Astrocyte (in vitro differentiated cells and primary cell): Measurements from ENCODE around the gene SARS2. TPM values are rescaled to one million over a fixed set of nuclear protein-coding genes. Genes with fewer than 3 reads are reported as not detected.

Experiments used
- DNase-seq: peaks from one replicate; pipeline ENCODE4 v3.0.0-alpha.2; 2010; ENCODE audit warnings: low read depth
- FAIRE-seq: peaks from 2 replicates; lab custom pipeline; 2011; peaks lifted over from hg19 to GRCh38; lab: Jason Lieb, UNC
- H2AFZ ChIP-seq: 2 replicates; pipeline ENCODE4 v1.6.0; 2012; ENCODE audit warnings: low read depth, low read length, inconsistent platforms
- H3K27ac ChIP-seq: 2 replicates; pipeline ENCODE4 v1.5.1; 2011; ENCODE audit warnings: low read depth, low read length, inconsistent platforms
- H3K27me3 ChIP-seq: 2 replicates; pipeline ENCODE4 v1.6.0; 2011; ENCODE audit warnings: low read length, inconsistent platforms; ENCODE audit not compliant: insufficient read depth
- H3K36me3 ChIP-seq: 2 replicates; pipeline ENCODE4 v1.5.1; 2011; ENCODE audit warnings: low read length, inconsistent platforms; ENCODE audit not compliant: insufficient read depth
- H3K4me1 ChIP-seq: 2 replicates; pipeline ENCODE4 v1.5.1; 2011; ENCODE audit warnings: low read length, inconsistent platforms; ENCODE audit not compliant: insufficient read depth
- H3K4me2 ChIP-seq: 2 replicates; pipeline ENCODE4 v1.6.0; 2012; ENCODE audit warnings: low read length, inconsistent platforms
- H3K4me3 ChIP-seq: 2 replicates; pipeline ENCODE4 v1.5.1; 2011; ENCODE audit warnings: low read depth, mild to moderate bottlenecking, low read length, inconsistent platforms; ENCODE audit not compliant: insufficient read depth
- H3K79me2 ChIP-seq: 2 replicates; pipeline ENCODE4 v1.6.0; 2012; ENCODE audit warnings: mild to moderate bottlenecking, low read length, inconsistent platforms; ENCODE audit not compliant: insufficient read depth
- H3K9ac ChIP-seq: 2 replicates; pipeline ENCODE4 v1.6.0; 2012; ENCODE audit warnings: mild to moderate bottlenecking, low read length, inconsistent platforms
- H3K9me3 ChIP-seq: 2 replicates; pipeline ENCODE4 v1.5.1; 2012; ENCODE audit warnings: low read depth, mild to moderate bottlenecking, low read length, inconsistent platforms; ENCODE audit not compliant: insufficient read depth
- H4K20me1 ChIP-seq: 2 replicates; pipeline ENCODE4 v1.6.0; 2012; ENCODE audit warnings: low read length, inconsistent platforms; ENCODE audit not compliant: insufficient read depth
- H3K27ac Mint-ChIP-seq: one replicate; pipeline ENCODE4 v1.8.0; 2021; ENCODE audit warnings: mild to moderate bottlenecking, mixed read lengths; ENCODE audit not compliant: unreplicated experiment
- H3K27me3 Mint-ChIP-seq: one replicate; pipeline ENCODE4 v1.8.0; 2021; ENCODE audit warnings: low read depth, mixed read lengths; ENCODE audit not compliant: unreplicated experiment
- H3K36me3 Mint-ChIP-seq: one replicate; pipeline ENCODE4 v1.8.0; 2021; ENCODE audit warnings: low read depth, mixed read lengths; ENCODE audit not compliant: unreplicated experiment
- H3K4me1 Mint-ChIP-seq: one replicate; pipeline ENCODE4 v1.8.0; 2021; ENCODE audit warnings: low read depth, mixed read lengths; ENCODE audit not compliant: unreplicated experiment
- H3K4me3 Mint-ChIP-seq: one replicate; pipeline ENCODE4 v1.8.0; 2021; ENCODE audit warnings: mild to moderate bottlenecking, moderate library complexity, mixed read lengths; ENCODE audit not compliant: unreplicated experiment
- H3K9me3 Mint-ChIP-seq: one replicate; pipeline ENCODE4 v1.8.0; 2021; ENCODE audit warnings: mild to moderate bottlenecking, mixed read lengths; ENCODE audit not compliant: unreplicated experiment
- EZH2 ChIP-seq: IDR thresholded peaks from 2 replicates; pipeline ENCODE4 v1.6.1; 2012; ENCODE audit warnings: mild to moderate bottlenecking, low read length, inconsistent platforms; ENCODE audit not compliant: insufficient read depth
- total RNA-seq: library from RNA; stranded (reverse); gene quantifications from 2 replicates; pipeline ENCODE4 v1.2.1, GENCODE V29; 2021
- TF ChIP-seq, protein P1 (sequence below): IDR thresholded peaks from 2 replicates; pipeline ENCODE4 v1.5.1; 2011; ENCODE audit warnings: low read depth, mild to moderate bottlenecking, inconsistent platforms, low read length, moderate library complexity; ENCODE audit not compliant: insufficient read depth

Gene SARS2
- total RNA-seq, 1 donor from 2014 or later, result 24.8 TPM

GRCh38 chr19:38931521-38931793 lies 894 bp upstream of the SARS2 start:
- H3K27me3 Mint-ChIP-seq, result no peaks in the 10 kb centered on the region
- TF ChIP-seq EZH2, result no peak
- TF ChIP-seq, protein P1, sequence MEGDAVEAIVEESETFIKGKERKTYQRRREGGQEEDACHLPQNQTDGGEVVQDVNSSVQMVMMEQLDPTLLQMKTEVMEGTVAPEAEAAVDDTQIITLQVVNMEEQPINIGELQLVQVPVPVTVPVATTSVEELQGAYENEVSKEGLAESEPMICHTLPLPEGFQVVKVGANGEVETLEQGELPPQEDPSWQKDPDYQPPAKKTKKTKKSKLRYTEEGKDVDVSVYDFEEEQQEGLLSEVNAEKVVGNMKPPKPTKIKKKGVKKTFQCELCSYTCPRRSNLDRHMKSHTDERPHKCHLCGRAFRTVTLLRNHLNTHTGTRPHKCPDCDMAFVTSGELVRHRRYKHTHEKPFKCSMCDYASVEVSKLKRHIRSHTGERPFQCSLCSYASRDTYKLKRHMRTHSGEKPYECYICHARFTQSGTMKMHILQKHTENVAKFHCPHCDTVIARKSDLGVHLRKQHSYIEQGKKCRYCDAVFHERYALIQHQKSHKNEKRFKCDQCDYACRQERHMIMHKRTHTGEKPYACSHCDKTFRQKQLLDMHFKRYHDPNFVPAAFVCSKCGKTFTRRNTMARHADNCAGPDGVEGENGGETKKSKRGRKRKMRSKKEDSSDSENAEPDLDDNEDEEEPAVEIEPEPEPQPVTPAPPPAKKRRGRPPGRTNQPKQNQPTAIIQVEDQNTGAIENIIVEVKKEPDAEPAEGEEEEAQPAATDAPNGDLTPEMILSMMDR, result no peak
- Histone ChIP-seq H3K9ac (peak overlapping the region; percentile 95), H3K36me3 (peaks cover 4% of the 10 kb centered on the region), H3K9me3 (no peaks in the 10 kb centered on the region), H3K27ac (peak overlapping the region; percentile 95), H3K79me2 (peaks cover 41% of the 10 kb centered on the region), H3K27me3 (no peaks in the 10 kb centered on the region), H3K4me3 (peak overlapping the region; percentile 95), H3K4me1 (peaks cover 10% of the 10 kb centered on the region), H4K20me1 (peaks cover 15% of the 10 kb centered on the region), H2AFZ (peak overlapping the region; percentile 88), H3K4me2 (peak overlapping the region; percentile 100)
- peaks cover 12% of the 10 kb centered on the region for H3K36me3 Mint-ChIP-seq
- DNase-seq (no peak), FAIRE-seq (no peak)
- H3K4me3 Mint-ChIP-seq, result peak overlapping the region; percentile 98
- peak overlapping the region; percentile 96 for H3K27ac Mint-ChIP-seq
- peaks cover 2% of the 10 kb centered on the region for H3K4me1 Mint-ChIP-seq
- peaks cover 11% of the 10 kb centered on the region for H3K9me3 Mint-ChIP-seq

DNA sequence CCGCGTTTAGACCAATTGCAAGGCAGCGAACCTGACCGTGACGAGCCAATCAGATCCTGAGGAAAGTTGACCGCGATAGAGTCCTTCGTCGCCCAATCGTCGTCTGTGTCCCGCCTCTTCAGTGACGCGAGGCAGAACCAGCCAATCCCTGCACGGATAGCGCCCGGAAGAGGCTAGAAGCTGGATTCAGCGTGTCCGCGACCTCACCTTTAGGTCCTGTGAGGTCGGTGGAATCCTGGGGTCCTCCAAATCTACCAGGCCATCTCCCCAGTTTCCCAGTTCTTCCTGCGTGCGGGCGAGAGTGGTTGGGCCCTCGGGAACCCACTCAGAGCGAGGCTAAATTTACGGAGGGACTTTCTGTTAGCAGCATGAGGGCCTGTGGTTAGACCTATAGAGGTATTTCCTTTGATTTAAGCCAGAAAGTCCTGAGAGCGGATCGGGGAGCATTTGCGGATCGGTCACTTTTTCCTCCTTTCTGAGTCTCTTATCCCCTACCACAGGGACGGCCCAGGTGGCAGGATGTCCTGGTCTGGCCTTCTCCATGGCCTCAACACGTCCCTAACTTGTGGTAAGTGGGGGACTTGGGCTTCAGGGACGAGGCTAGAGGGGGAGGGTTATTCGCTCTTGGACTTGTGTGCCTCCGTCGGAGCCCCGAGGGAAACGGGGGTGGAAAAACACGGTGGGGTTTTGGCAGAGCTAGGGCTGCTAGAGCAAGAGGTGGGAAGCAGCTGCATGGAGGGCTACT lies 385 bp upstream of the SARS2 start, which contains the start of gene MRPS12:
Gene MRPS12, plus strand, starts transcription at position 169 of the 745 bp plus-strand sequence. Its CDS starts 351 bp downstream, at position 520.
- TF ChIP-seq, protein P1, result no peak
- no peak for TF ChIP-seq EZH2
- Mint-ChIP-seq H3K27ac (peak within 1 kb of the TSS; percentile 96), H3K9me3 (peaks cover 11% of the 10 kb centered on the region), H3K36me3 (peaks cover 12% of the 10 kb centered on the region), H3K4me1 (peaks cover 2% of the 10 kb centered on the region), H3K27me3 (no peaks in the 10 kb centered on the region), H3K4me3 (peak within 1 kb of the TSS; percentile 98)
- Histone ChIP-seq H3K4me3 (peak within 1 kb of the TSS; percentile 95), H3K79me2 (peaks cover 41% of the 10 kb centered on the region), H3K27me3 (no peaks in the 10 kb centered on the region), H3K4me1 (peaks cover 10% of the 10 kb centered on the region), H3K4me2 (peak within 1 kb of the TSS; percentile 100), H4K20me1 (peaks cover 15% of the 10 kb centered on the region), H3K9ac (peak within 1 kb of the TSS; percentile 95), H3K27ac (peak within 1 kb of the TSS; percentile 95), H3K36me3 (peaks cover 4% of the 10 kb centered on the region), H3K9me3 (no peaks in the 10 kb centered on the region), H2AFZ (peak within 1 kb of the TSS; percentile 88)
- DNase-seq (peak; percentile 95), FAIRE-seq (peak; percentile 92)

- H3K27me3 ChIP-seq, result no peaks in the 10 kb centered on the region
- no peak overlapping the region for H3K4me2 ChIP-seq
- peaks cover 2% of the 10 kb centered on the region for H3K36me3 ChIP-seq
- no peaks in the 10 kb centered on the region for H3K9me3 ChIP-seq
- Mint-ChIP-seq H3K27ac (no peak overlapping the region), H3K27me3 (no peaks in the 10 kb centered on the region), H3K36me3 (peaks cover 12% of the 10 kb centered on the region), H3K9me3 (no peaks in the 10 kb centered on the region), H3K4me1 (peaks cover 2% of the 10 kb centered on the region), H3K4me3 (no peak overlapping the region)
- H3K27ac ChIP-seq, result no peak overlapping the region
- DNase-seq (no peak), FAIRE-seq (no peak)
- no peak overlapping the region for H3K9ac ChIP-seq
- TF ChIP-seq EZH2, result no peak
- TF ChIP-seq, protein P1, result no peak
- no peak overlapping the region for H3K4me3 ChIP-seq
- H4K20me1 ChIP-seq, result peaks cover 6% of the 10 kb centered on the region
- no peak overlapping the region for H2AFZ ChIP-seq
- peaks cover 10% of the 10 kb centered on the region for H3K4me1 ChIP-seq
- peaks cover 39% of the 10 kb centered on the region for H3K79me2 ChIP-seq
These were observed 2.1 kb downstream of the SARS2 start for GRCh38 chr19:38928391-38929001.
